Bronchial epithelial cell (primary cell): Measurements from ENCODE around the gene SLC5A8. TPM values are rescaled to one million over a fixed set of nuclear protein-coding genes. Genes with fewer than 3 reads are reported as not detected.

Experiments
- DNase-seq: peaks from one replicate; pipeline ENCODE4 v3.0.0-alpha.2; 2010; ENCODE audit warnings: low read depth
- FAIRE-seq: peaks from 2 replicates; lab custom pipeline; 2011; peaks lifted over from hg19 to GRCh38; lab: Jason Lieb, UNC
- H3K27me3 ChIP-seq: 2 replicates; pipeline ENCODE4 v1.5.1; 2011; ENCODE audit warnings: low read length; ENCODE audit not compliant: control insufficient read depth, insufficient read depth
- H3K36me3 ChIP-seq: 2 replicates; pipeline ENCODE4 v1.5.1; 2011; ENCODE audit warnings: low read length; ENCODE audit not compliant: control insufficient read depth, insufficient read depth
- H3K4me3 ChIP-seq: 2 replicates; pipeline ENCODE4 v1.5.1; 2011; ENCODE audit warnings: mild to moderate bottlenecking, low read depth, low read length, control low read depth
- CTCF ChIP-seq: IDR thresholded peaks from 2 replicates; pipeline ENCODE4 v1.5.1; 2011; ENCODE audit warnings: mild to moderate bottlenecking, moderate library complexity, low read length, control low read depth, inconsistent platforms; ENCODE audit not compliant: insufficient read depth, severe bottlenecking
- total RNA-seq: library from RNA; depleted of rRNA; stranded (reverse); fragments of >200 nt; gene quantifications from 2 replicates; pipeline ENCODE4 v1.2.1, GENCODE V29; 2014

SLC5A8 gene
- total RNA-seq, 1 donor from 2014 or later: under 0.01 TPM

GRCh38 chr12:101238800-101239329 is 28.8 kb upstream of the SLC5A8 start:
- DNase-seq (no peak), FAIRE-seq (no peak)
- Histone ChIP-seq H3K27me3 (no peaks in the 10 kb centered on the region), H3K4me3 (no peak overlapping the region), H3K36me3 (no peaks in the 10 kb centered on the region)
- no peak for TF ChIP-seq CTCF

- no peak for FAIRE-seq
- no peak overlapping the region for H3K4me3 ChIP-seq
- no peak for DNase-seq
- H3K27me3 ChIP-seq: no peaks in the 10 kb centered on the region
- TF ChIP-seq CTCF: no peak
- H3K36me3 ChIP-seq: no peaks in the 10 kb centered on the region
These were observed 28.3 kb upstream of the SLC5A8 start for GRCh38 chr12:101238306-101238705.

GRCh38 chr12:101235686-101236085 is 25.6 kb upstream of the SLC5A8 start:
- Histone ChIP-seq H3K36me3 (no peaks in the 10 kb centered on the region), H3K4me3 (no peak overlapping the region), H3K27me3 (no peaks in the 10 kb centered on the region)
- no peak for DNase-seq
- FAIRE-seq: no peak
- no peak for TF ChIP-seq CTCF

GRCh38 chr12:101231636-101232035 is 21.6 kb upstream of the SLC5A8 start:
- no peak for TF ChIP-seq CTCF
- DNase-seq (no peak), FAIRE-seq (no peak)
- no peaks in the 10 kb centered on the region for H3K36me3 ChIP-seq
- no peak overlapping the region for H3K4me3 ChIP-seq
- no peaks in the 10 kb centered on the region for H3K27me3 ChIP-seq

- TF ChIP-seq CTCF: no peak
- DNase-seq: peak; percentile 83
- no peak for FAIRE-seq
- no peaks in the 10 kb centered on the region for H3K27me3 ChIP-seq
- no peaks in the 10 kb centered on the region for H3K36me3 ChIP-seq
- no peak overlapping the region for H3K4me3 ChIP-seq
These were observed 20.5 kb upstream of the SLC5A8 start for GRCh38 chr12:101230547-101230946.

GRCh38 chr12:101229841-101230241 is 19.8 kb upstream of the SLC5A8 start:
- Histone ChIP-seq H3K36me3 (no peaks in the 10 kb centered on the region), H3K27me3 (no peaks in the 10 kb centered on the region), H3K4me3 (no peak overlapping the region)
- no peak for TF ChIP-seq CTCF
- DNase-seq (no peak), FAIRE-seq (no peak)
